Neuron (in vitro differentiated cells): ENCODE measurements around the gene PPP6R1.
"Not testable (repeated sequence)": the region's sequence is repeated elsewhere in the genome, so short reads cannot be mapped to it uniquely, and the experiment has no call there.

Experiments used
- H2AFZ ChIP-seq: one replicate; pipeline ENCODE4 v1.6.1; 2013; ENCODE audit warnings: low read depth, mild to moderate bottlenecking, inconsistent platforms, low read length, moderate library complexity
- H3K27me3 ChIP-seq: one replicate; pipeline ENCODE4 v1.6.1; 2013; ENCODE audit warnings: low read length; ENCODE audit not compliant: insufficient read depth
- H3K36me3 ChIP-seq: one replicate; pipeline ENCODE4 v1.6.1; 2013; ENCODE audit warnings: low read length; ENCODE audit not compliant: insufficient read depth
- H3K4me1 ChIP-seq: one replicate; pipeline ENCODE4 v1.6.1; 2013; ENCODE audit warnings: low read length; ENCODE audit not compliant: insufficient read depth
- H3K4me3 ChIP-seq: 2 replicates; pipeline ENCODE4 v1.5.1; 2013; ENCODE audit warnings: mild to moderate bottlenecking, low read length, moderate library complexity
- H3K9me3 ChIP-seq: one replicate; pipeline ENCODE4 v1.6.1; 2013; ENCODE audit warnings: low read length

The PPP6R1 gene

DNA sequence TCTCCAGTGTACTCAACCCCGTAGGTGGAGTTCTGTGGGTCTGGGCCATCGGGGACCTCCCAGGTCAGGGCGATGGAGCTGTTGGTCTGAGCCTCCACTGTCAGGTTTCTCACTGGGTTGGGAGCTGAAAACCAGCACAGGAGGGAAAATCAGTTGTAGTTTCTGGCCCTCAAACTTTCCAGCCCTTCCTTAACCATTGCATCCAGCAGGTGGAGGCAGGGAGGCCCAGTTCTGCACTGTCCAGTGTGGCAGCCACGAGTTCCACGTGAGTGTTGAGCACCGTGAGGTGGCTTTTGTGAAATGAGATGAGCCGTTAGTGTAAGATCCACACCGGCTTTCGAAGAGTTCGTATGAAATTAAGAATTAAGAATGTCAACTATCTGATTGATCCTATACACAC lies 56.6 kb downstream of the PPP6R1 start:
- not testable (repeated sequence) for H3K9me3 ChIP-seq, H3K4me3 ChIP-seq, H3K27me3 ChIP-seq, H3K36me3 ChIP-seq, H2AFZ ChIP-seq, H3K4me1 ChIP-seq

DNA sequence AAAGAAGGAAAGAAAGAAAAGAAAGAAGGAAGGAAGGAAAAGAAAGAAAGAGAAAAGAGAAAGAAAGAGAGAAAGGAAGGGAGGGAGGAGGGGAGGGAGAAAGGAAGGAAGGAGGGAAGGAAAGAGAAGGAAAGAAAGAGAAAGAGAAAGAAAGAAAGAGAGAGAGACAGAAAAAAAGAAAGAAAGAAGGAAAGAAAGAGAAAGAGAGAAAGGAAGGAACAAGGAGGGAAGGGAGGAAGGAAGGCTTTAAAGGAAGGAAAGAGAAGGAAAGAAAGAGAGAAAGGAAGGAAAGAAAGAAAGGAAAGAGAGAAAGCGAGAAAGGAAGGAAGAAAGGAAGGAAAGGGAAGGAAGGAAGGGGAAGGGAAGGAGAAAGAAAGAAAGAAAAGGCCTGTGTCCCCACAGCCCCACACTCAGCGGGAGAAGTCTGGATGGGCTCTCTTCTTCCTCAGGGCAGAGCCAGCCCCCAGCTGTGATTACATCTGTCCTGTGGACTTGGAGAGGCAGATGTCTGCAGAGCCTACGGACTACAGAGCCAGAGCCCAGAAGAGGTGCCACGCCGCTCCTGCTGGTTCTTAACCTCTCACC lies 59.1 kb downstream of the PPP6R1 start:
- Histone ChIP-seq H3K4me1 (no peaks in the 10 kb centered on the region), H3K9me3 (no peaks in the 10 kb centered on the region), H3K27me3 (no peaks in the 10 kb centered on the region), H2AFZ (no peak overlapping the region), H3K36me3 (no peaks in the 10 kb centered on the region), H3K4me3 (no peak overlapping the region)

GRCh38 chr19:55198651-55199050 lies 60.2 kb downstream of the PPP6R1 start:
- Histone ChIP-seq H3K9me3 (no peaks in the 10 kb centered on the region), H3K4me1 (no peaks in the 10 kb centered on the region), H3K27me3 (no peaks in the 10 kb centered on the region), H3K36me3 (no peaks in the 10 kb centered on the region), H3K4me3 (no peak overlapping the region), H2AFZ (no peak overlapping the region)

DNA sequence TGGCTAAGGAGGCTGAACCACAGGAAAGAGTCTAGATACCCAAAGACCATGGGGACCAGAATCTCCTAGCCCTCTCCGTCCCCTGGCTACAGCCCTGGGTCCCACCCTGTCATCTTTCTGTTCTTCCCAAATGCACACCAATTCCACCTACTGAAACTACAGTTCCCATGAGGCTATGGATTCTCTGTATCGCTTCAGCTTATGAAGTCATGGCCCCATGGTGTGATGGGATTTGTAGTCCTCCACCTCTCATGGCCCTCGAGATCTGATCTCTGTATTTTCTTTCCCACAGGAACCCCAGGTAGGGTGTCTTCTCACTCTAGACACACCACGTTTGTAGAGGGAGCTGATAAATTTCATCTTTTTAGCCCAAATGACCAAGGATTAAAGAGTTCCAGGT lies 61.3 kb downstream of the PPP6R1 start:
- no peaks in the 10 kb centered on the region for H3K9me3 ChIP-seq
- no peak overlapping the region for H3K4me3 ChIP-seq
- H3K36me3 ChIP-seq, result no peaks in the 10 kb centered on the region
- no peak overlapping the region for H2AFZ ChIP-seq
- H3K27me3 ChIP-seq, result no peaks in the 10 kb centered on the region
- no peaks in the 10 kb centered on the region for H3K4me1 ChIP-seq

DNA sequence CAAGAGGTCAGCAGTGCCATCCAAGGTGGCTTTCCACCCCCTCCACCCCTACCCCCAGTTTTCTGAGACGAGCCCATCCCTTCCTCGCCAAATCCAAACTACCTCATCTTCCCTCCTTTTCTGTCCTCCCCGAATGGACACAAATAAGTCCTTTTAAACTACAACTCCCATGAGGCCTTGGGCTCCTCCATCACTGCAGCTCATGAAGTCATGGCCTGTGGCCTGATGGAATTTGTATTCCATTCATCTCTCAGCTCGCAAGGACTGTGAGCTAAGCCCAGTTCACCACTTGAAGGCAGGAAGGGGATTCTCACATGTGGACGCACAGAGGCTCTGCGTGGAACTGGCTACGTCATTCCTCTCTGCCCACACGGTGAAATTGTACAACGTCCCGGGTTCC lies 62.0 kb downstream of the PPP6R1 start:
- H3K36me3 ChIP-seq, result no peaks in the 10 kb centered on the region
- no peak overlapping the region for H3K4me3 ChIP-seq
- H3K4me1 ChIP-seq, result no peaks in the 10 kb centered on the region
- no peaks in the 10 kb centered on the region for H3K27me3 ChIP-seq
- H3K9me3 ChIP-seq, result no peaks in the 10 kb centered on the region
- H2AFZ ChIP-seq, result no peak overlapping the region

DNA sequence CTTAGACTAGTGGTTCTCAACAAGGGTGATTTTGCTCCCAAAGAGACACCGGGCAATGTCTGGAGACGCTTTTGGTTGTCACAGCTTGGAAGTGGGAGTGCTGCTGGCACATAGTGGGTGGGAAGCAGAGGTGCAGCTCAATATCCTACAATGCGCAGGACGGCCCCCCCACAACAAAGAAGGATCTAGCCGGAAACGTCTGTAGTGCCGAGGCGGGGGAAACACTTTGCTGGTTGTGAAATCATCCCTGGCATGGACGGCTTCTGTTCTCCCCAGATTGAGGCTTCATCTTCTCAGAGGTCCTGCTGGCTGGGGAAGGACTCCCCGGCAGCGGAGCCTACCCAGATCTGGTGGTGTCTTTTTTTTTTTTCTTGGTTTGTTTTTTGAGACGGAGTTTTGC lies 65.3 kb downstream of the PPP6R1 start:
- H3K9me3 ChIP-seq, result no peaks in the 10 kb centered on the region
- H3K27me3 ChIP-seq, result no peaks in the 10 kb centered on the region
- no peak overlapping the region for H3K4me3 ChIP-seq
- no peaks in the 10 kb centered on the region for H3K4me1 ChIP-seq
- no peak overlapping the region for H2AFZ ChIP-seq
- no peaks in the 10 kb centered on the region for H3K36me3 ChIP-seq

- H3K9me3 ChIP-seq, result no peaks in the 10 kb centered on the region
- no peak overlapping the region for H2AFZ ChIP-seq
- H3K27me3 ChIP-seq, result peaks cover 7% of the 10 kb centered on the region
- no peaks in the 10 kb centered on the region for H3K36me3 ChIP-seq
- H3K4me1 ChIP-seq, result no peaks in the 10 kb centered on the region
- no peak overlapping the region for H3K4me3 ChIP-seq
Observed at GRCh38 chr19:55189403-55189835, 69.4 kb downstream of the PPP6R1 start.

- H3K4me1 ChIP-seq, result no peaks in the 10 kb centered on the region
Observed at GRCh38 chr19:55188625-55189024, 70.2 kb downstream of the PPP6R1 start.

DNA sequence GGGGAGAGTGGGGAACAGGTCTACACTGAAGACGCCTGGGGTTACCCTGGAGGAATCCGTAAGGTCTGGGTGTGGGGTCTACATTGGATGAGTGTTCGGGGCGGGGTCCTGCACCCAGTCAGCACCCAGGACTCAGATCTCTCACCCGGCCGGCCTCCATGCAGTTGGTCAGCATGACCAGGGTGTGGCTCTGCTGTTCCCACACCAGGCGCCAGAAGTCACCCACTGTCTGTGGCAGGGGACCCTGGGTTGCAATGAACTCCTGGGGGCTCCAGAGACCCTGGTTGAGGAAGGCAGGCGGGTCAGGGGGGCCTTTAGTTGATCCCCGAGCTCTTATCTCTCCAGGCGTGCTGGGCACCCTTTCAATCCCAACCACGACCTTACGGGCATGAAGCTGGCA lies 72.7 kb downstream of the PPP6R1 start:
- Histone ChIP-seq H2AFZ (no peak overlapping the region), H3K9me3 (peaks cover 2% of the 10 kb centered on the region), H3K4me1 (no peaks in the 10 kb centered on the region), H3K4me3 (no peak overlapping the region), H3K36me3 (no peaks in the 10 kb centered on the region), H3K27me3 (peaks cover 17% of the 10 kb centered on the region)

More at GRCh38 chr19:55188625-55189024, 70.2 kb downstream of the PPP6R1 start:
- no peaks in the 10 kb centered on the region for H3K36me3 ChIP-seq
- no peak overlapping the region for H3K4me3 ChIP-seq
- peaks cover 7% of the 10 kb centered on the region for H3K27me3 ChIP-seq
- no peaks in the 10 kb centered on the region for H3K9me3 ChIP-seq
- H2AFZ ChIP-seq, result no peak overlapping the region

DNA sequence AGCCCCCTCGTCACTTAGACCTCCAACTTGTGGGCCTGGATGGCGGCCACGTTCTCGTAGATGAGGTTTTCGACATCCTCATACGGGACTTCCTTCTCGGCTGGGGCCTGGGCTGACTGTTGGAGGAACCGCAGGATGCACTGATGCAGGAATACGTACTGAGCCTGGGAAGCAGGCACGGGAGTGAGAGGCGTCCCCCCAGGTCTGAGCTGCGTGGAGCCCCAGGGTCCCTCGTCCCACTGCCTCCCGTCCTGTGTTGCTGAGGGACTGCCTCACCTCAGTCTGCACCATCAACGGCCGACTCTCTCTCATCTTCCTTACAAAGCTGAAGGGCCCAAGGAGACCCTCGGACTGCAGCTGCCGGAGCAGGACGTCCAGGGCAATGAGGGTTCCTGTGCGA lies 77.1 kb downstream of the PPP6R1 start:
- H3K4me1 ChIP-seq, result peaks cover 10% of the 10 kb centered on the region
- peaks cover 28% of the 10 kb centered on the region for H3K27me3 ChIP-seq
- peaks cover 2% of the 10 kb centered on the region for H3K9me3 ChIP-seq
- no peak overlapping the region for H2AFZ ChIP-seq
- no peak overlapping the region for H3K4me3 ChIP-seq
- H3K36me3 ChIP-seq, result no peaks in the 10 kb centered on the region
